Lung (tissue), 12 donors: ENCODE data around the gene GDF11. TPM values are rescaled to one million over a fixed set of nuclear protein-coding genes. Genes with fewer than 3 reads are reported as not detected.

Experiments used
- ATAC-seq: fragments of 200-7000 bp; cut with Tn5 transposase; one replicate; pipeline ENCODE4 v1.9.1; 2020; ENCODE audit warnings: moderate number of reproducible peaks; ENCODE audit not compliant: insufficient read depth, low FRiP score
- DNase-seq, 3 donors: peaks; one replicate each; pipeline ENCODE4 v3.0.0-alpha.2; 2013 to 2017
- H3K27ac ChIP-seq, 2 donors: one replicate each; pipeline ENCODE4 v1.5.1; 2013; ENCODE audit warnings: mild to moderate bottlenecking in 2 of 2, moderate library complexity in 2 of 2, control low read depth in 1 of 2, inconsistent platforms in 1 of 2, low read depth in 1 of 2, low read length in 1 of 2
- H3K27me3 ChIP-seq, 3 donors: one replicate each; pipeline ENCODE4 v1.5.1; 2013; ENCODE audit warnings: low read length in 2 of 3; ENCODE audit not compliant: control insufficient read depth in 3 of 3, insufficient read depth in 3 of 3
- H3K36me3 ChIP-seq, 4 donors: one replicate each; pipeline ENCODE4 v1.5.1; 2013; ENCODE audit warnings: low read length in 4 of 4, mild to moderate bottlenecking in 1 of 4, moderate library complexity in 1 of 4; ENCODE audit not compliant: control insufficient read depth in 4 of 4, insufficient read depth in 4 of 4
- H3K4me1 ChIP-seq, 5 donors: one replicate each; pipeline ENCODE4 v1.5.1; 2013; ENCODE audit warnings: low read length in 5 of 5, mild to moderate bottlenecking in 2 of 5, moderate library complexity in 1 of 5; ENCODE audit not compliant: control insufficient read depth in 5 of 5, insufficient read depth in 5 of 5
- H3K4me3 ChIP-seq: one replicate; pipeline ENCODE4 v1.5.1; 2013; ENCODE audit warnings: mild to moderate bottlenecking, control low read depth, moderate library complexity
- H3K9ac ChIP-seq, 2 donors: one replicate each; pipeline ENCODE4 v1.5.1; 2013; ENCODE audit warnings: low read length in 2 of 2, control low read depth in 1 of 2; ENCODE audit not compliant: insufficient read depth in 1 of 2
- H3K9me3 ChIP-seq, 4 donors: one replicate each; pipeline ENCODE4 v1.5.1; 2013; ENCODE audit warnings: low read length in 3 of 4, mild to moderate bottlenecking in 1 of 4, moderate library complexity in 1 of 4; ENCODE audit not compliant: control insufficient read depth in 4 of 4, insufficient read depth in 3 of 4
- WGBS, 2 donors: extraction: QIAGEN DNeasy Blood & Tissue Kit; methylation state at CpG; one replicate each; pipeline ENCODE4 v1.1.7; 2013; 5-methylcytosine and 5-hydroxymethylcytosine counted together
- polyA plus RNA-seq, 2 donors: library from polyadenylated mRNA; stranded (reverse); fragments of 200-250 nt; gene quantifications; one replicate each; pipeline ENCODE4 v1.2.1, GENCODE V29; 2013
- total RNA-seq, 2 donors: library from RNA; depleted of rRNA in 1 of 2; stranded (reverse); fragments of >200 nt in 1 of 2; gene quantifications; one replicate each; pipeline ENCODE4 v1.2.1, GENCODE V29; 2014 to 2021
- TF ChIP-seq, protein P1 (sequence below): IDR thresholded peaks from 2 replicates; pipeline ENCODE4 v1.5.1; 2012; ENCODE audit warnings: mild to moderate bottlenecking; ENCODE audit errors: control extremely low read depth, extremely low read depth
- donor health status: control.
- donor health status: control.
- donor health status: Bipolar disorder and iron deficiency.
- donor health status: healthy.
- donor health status: DM: yes; HTN: yes; CAD: no.

Gene GDF11
- total and polyA plus RNA-seq, 4 donors: 0.93 to 8.3 (median 3.2) TPM

DNA sequence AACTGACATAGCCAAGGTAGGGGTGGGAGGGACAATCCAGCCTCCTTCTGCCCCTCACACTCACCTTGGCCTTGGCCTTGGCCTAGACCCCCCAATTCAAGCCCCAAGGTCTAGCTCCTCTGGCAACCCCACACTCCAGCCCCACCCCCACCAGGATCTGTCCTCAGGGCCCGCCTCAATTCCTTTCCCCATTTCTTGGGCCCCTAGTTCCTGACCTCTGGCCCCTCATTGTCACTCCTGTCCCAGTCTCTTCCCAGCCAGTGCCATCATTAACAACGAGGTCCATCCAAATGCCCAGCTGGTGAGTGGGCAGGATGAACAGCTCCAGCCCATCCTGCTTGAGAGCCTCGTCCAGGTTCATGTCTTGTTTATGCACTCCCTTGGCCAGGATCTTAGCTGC, 6.8 kb upstream of the GDF11 start:
- H3K9me3 ChIP-seq: no peaks in the 10 kb centered on the region
- 57 to 78% methylated on average over 3 of the region's 3 CpGs for WGBS, 2 donors
- TF ChIP-seq, protein P1, sequence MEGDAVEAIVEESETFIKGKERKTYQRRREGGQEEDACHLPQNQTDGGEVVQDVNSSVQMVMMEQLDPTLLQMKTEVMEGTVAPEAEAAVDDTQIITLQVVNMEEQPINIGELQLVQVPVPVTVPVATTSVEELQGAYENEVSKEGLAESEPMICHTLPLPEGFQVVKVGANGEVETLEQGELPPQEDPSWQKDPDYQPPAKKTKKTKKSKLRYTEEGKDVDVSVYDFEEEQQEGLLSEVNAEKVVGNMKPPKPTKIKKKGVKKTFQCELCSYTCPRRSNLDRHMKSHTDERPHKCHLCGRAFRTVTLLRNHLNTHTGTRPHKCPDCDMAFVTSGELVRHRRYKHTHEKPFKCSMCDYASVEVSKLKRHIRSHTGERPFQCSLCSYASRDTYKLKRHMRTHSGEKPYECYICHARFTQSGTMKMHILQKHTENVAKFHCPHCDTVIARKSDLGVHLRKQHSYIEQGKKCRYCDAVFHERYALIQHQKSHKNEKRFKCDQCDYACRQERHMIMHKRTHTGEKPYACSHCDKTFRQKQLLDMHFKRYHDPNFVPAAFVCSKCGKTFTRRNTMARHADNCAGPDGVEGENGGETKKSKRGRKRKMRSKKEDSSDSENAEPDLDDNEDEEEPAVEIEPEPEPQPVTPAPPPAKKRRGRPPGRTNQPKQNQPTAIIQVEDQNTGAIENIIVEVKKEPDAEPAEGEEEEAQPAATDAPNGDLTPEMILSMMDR: no peak
- peak overlapping the region in 1 of 2 donors; percentile 28 for H3K9ac ChIP-seq
- peaks cover 0 to 19% (median 0%) of the 10 kb centered on the region in 5 donors for H3K4me1 ChIP-seq
- ATAC-seq (no peak), DNase-seq (no peak)
- no peak overlapping the region for H3K4me3 ChIP-seq
- H3K27ac ChIP-seq: no peak overlapping the region
- no peaks in the 10 kb centered on the region for H3K27me3 ChIP-seq
- no peaks in the 10 kb centered on the region for H3K36me3 ChIP-seq

DNA sequence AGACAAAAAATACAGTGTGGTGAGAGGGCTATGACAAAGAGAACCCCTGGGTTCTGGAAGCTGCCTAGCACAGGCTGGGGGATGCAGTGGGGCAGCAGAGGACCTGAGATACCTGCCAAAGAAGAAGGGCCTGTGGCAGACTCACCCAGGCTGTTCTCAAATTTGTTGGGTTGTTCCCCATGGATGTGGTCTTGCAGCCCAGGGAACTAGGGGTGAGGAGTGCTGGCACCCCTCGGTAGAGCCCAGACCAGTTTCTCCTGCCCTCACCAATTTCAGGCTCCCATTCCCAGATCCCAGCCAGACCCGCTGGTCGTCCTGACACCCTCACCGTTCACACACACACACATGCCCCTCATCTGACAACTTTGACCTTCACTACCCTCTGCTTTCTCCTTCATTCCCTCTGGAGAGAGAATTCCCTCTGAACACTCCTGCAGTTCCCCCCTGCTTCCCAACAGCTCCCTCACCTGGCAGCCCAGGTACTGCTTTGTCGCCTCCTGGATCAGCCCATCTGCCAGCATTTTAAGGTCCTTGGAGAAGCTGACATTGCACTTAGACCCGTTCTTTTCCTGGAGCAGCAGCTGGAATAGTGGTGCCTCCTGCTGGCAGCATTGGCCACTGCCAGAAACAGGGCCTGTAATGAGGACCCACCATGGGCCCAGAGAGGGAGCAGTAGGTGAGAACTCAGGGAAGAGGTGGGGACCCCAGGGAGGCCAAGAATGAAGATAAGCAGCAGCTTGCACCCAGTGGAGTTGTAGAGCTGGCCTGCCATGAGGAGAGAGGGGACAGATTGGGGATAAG, 5.9 kb upstream of the GDF11 start:
- DNase-seq (peak; percentile 74 to 80 (median 76)), ATAC-seq (peak; percentile 77)
- Histone ChIP-seq H3K27me3 (no peaks in the 10 kb centered on the region), H3K4me1 (peaks cover 0 to 24% (median 4%) of the 10 kb centered on the region in 5 donors), H3K9ac (peak overlapping the region in 1 of 2 donors; percentile 23), H3K4me3 (no peak overlapping the region), H3K36me3 (no peaks in the 10 kb centered on the region), H3K27ac (no peak overlapping the region), H3K9me3 (no peaks in the 10 kb centered on the region)
- 39 to 51% methylated on average over 6 of the region's 6 CpGs for WGBS, 2 donors
- TF ChIP-seq, protein P1: peak; percentile 66

DNA sequence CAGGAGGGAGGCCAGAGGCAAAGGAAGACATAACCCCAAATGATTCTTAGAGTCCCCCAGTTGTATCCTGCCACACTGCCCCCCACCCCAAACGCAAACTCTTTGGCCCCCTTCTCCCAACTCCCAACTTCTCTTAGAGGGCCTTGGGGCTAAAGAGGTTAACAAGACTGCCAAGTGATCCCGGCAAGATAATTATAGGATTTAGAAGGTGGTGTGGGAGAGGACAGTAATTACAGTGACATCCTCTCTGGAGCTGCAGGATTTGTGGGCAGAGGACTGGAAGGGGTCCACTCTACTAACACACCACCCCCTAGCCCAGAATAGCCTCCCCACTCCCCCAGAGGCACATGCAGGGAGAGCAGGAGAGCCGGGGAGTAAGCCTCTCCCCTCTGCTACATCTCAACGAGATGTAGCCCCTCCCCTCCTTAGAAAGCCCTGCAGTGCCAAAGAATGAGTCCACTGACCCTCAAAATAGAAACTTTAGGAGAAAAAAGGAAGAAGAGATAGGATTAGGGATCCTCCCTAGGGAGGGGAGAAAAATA, 5.3 kb upstream of the GDF11 start:
- peaks cover 0 to 30% (median 11%) of the 10 kb centered on the region in 5 donors for H3K4me1 ChIP-seq
- ATAC-seq (no peak), DNase-seq (peak in 2 of 3 donors; percentile 62 to 73)
- H3K9ac ChIP-seq: peak overlapping the region; percentile 59 to 91
- H3K27ac ChIP-seq: peak overlapping the region in 1 of 2 donors; percentile 23
- H3K27me3 ChIP-seq: no peaks in the 10 kb centered on the region
- H3K36me3 ChIP-seq: no peaks in the 10 kb centered on the region
- WGBS, 2 donors: 15 to 18% methylated on average over 4 of the region's 4 CpGs
- H3K4me3 ChIP-seq: no peak overlapping the region
- TF ChIP-seq, protein P1: no peak
- H3K9me3 ChIP-seq: no peaks in the 10 kb centered on the region
